ES-I3 (cell line): ENCODE measurements around the gene ISYNA1.
"Not testable (repeated sequence)": the region's sequence is repeated elsewhere in the genome, so short reads cannot be mapped to it uniquely, and the experiment has no call there.

Experiments used
- H3K36me3 ChIP-seq: 2 replicates; pipeline ENCODE4 v1.6.1; 2013; ENCODE audit warnings: mild to moderate bottlenecking, low read length, control low read depth, moderate library complexity; ENCODE audit not compliant: insufficient read depth
- H3K4me1 ChIP-seq: 2 replicates; pipeline ENCODE4 v1.6.1; 2013; ENCODE audit warnings: mild to moderate bottlenecking, control low read depth, low read length; ENCODE audit not compliant: insufficient read depth
- H3K9ac ChIP-seq: 2 replicates; pipeline ENCODE4 v1.6.1; 2013; ENCODE audit warnings: low read depth, mild to moderate bottlenecking, low read length, moderate library complexity
- H3K9me3 ChIP-seq: 2 replicates; pipeline ENCODE4 v1.6.1; 2013; ENCODE audit warnings: mild to moderate bottlenecking, low read length, moderate library complexity; ENCODE audit not compliant: control insufficient read depth, insufficient read depth

Gene ISYNA1

DNA sequence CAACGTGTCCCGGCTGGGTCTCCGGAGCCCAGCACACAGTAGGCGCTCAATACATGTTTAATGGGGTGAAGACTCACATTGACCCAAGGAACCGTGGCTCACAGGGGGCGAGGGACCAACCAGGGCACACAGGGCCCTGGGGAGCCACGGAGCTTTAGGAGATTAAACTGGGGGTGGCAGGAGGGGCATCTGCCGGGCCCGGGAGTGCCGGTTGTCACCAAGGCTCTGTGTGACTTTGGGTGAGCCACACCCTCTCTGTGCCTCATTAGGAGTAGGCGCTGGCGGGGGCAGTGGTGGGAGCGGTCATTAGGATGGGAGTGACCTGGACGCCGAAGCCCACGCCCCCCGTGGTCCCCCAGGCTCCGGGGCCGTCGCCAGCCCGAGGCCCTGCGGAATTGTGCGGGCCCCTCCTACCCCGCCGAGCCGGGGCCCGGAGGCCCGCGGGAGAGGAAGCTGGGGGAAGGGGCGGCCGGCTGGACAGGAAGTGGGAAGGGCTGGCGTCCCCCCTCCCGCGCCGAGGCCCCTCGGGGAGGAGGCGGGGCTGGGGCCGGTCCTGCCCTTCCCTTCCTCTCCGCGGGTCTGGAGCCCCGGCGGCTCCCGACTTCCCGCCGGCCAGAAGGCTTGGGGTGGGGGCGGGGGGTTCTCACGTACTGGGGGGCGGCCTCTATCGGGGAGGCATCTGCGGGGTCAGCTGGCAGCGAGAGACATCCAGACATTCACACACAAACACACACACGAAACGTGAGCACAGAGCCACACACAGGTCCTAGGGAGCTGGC is 20.5 kb downstream of the ISYNA1 start:
- H3K9ac ChIP-seq, result peak overlapping the region; percentile 70
- peaks cover 25% of the 10 kb centered on the region for H3K4me1 ChIP-seq
- no peaks in the 10 kb centered on the region for H3K9me3 ChIP-seq
- H3K36me3 ChIP-seq, result no peaks in the 10 kb centered on the region

- Histone ChIP-seq H3K4me1 (peaks cover 25% of the 10 kb centered on the region), H3K36me3 (no peaks in the 10 kb centered on the region), H3K9ac (peak overlapping the region; percentile 70; the same call in 1 of the 2 replicates), H3K9me3 (no peaks in the 10 kb centered on the region)
Measured at GRCh38 chr19:18416778-18417249, 21.1 kb downstream of the ISYNA1 start.

DNA sequence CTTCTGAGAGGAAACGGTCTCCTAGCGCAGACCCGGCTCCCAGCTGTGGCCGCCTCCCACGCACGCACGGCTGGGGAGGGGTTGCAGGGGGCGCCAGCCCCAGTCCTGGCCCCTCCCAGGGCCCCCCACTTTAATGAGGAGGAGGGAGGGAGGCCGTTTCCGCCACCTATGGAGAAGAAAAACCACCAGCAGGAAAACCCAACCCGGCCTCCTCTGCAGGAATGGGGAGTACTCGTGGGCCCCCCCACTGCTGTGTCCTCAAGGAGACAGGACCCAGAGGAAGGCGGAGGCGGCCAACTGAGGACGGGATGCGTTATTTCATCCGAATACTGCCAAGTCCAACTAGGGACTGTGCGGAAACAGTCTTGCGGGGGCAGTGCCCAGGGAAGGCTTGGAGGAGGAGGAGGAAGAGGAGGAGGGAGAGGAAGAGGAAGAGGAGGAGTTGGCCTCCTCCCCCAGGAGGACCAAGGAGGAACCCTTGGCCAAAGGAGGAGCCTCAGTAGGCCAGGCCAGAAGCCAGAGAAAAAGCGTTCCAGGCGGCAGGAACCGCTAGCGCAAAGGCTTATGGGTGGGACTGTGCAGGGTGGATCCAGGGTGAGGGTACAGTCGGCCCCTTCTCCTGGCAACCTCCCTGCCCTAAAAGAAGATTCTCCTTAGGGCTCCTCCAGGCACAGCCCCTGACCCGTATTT is 22.6 kb downstream of the ISYNA1 start:
- Histone ChIP-seq H3K9ac (no peak overlapping the region), H3K36me3 (no peaks in the 10 kb centered on the region), H3K4me1 (peaks cover 25% of the 10 kb centered on the region), H3K9me3 (no peaks in the 10 kb centered on the region)

- Histone ChIP-seq H3K9me3 (no peaks in the 10 kb centered on the region), H3K9ac (no peak overlapping the region), H3K4me1 (peaks cover 25% of the 10 kb centered on the region), H3K36me3 (no peaks in the 10 kb centered on the region)
Measured at GRCh38 chr19:18414504-18415177, 23.3 kb downstream of the ISYNA1 start.

DNA sequence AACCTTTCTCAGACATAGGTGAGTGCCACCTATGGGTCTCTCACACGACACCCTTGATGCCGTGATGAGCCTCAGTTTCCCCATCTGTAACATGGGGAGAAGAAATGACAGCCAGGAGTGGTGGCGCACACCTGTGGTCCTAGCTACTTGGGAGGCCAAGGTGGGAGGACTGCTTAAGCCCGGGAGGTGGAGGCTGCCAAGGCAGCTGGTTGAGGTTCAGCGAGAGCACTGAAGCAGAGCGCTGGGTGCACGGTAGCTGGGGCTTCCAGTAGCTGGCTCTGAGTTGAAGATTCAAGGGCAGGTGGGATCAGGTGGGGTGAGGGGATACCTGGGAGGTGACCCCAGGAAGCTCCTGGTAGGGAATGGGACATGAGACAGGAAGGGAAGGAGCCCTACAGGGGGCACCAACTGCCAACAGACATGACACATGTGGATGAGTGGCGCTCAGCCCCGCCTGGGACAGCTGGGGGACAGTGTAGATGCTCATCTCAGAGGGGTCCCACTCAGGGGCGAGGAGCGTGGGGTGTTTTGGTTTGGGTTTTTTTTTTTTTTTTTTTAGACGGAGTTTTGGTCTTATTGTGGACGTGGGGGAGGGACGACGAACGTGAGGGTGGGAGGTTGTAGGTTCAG is 25.2 kb downstream of the ISYNA1 start:
- Histone ChIP-seq H3K9ac (no peak overlapping the region), H3K9me3 (no peaks in the 10 kb centered on the region), H3K4me1 (peaks cover 19% of the 10 kb centered on the region), H3K36me3 (no peaks in the 10 kb centered on the region)

DNA sequence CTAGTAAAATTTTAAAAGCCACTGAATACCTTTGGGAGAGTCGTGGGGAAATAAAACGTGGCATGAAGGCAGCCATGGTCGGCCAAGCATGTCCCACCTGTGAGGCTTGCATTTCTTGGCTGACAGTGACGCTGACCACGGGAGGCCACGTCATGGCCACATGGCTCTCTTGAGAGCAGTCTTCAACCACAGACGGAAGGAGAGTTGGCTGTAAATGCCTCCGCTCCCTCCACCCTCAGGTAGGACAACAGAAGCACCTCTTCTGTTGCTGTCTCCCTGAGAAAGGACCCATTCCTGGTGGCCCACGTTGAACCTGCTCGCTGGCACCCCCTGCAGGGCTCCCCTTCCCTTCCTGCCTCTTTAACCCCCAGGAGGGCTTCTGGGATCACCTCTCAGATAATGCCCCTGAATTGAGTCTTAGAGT is 29.9 kb downstream of the ISYNA1 start:
- H3K36me3 ChIP-seq, result no peaks in the 10 kb centered on the region
- no peaks in the 10 kb centered on the region for H3K9me3 ChIP-seq
- H3K4me1 ChIP-seq, result no peaks in the 10 kb centered on the region; the same call in 1 of the 2 replicates
- H3K9ac ChIP-seq, result no peak overlapping the region

GRCh38 chr19:18406749-18407148 is 31.2 kb downstream of the ISYNA1 start:
- no peaks in the 10 kb centered on the region; the same call in 1 of the 2 replicates for H3K4me1 ChIP-seq
- no peaks in the 10 kb centered on the region for H3K9me3 ChIP-seq
- no peak overlapping the region for H3K9ac ChIP-seq
- no peaks in the 10 kb centered on the region for H3K36me3 ChIP-seq

GRCh38 chr19:18405754-18406153 is 32.2 kb downstream of the ISYNA1 start:
- H3K9me3 ChIP-seq, H3K9ac ChIP-seq, H3K36me3 ChIP-seq, H3K4me1 ChIP-seq: not testable (repeated sequence)

DNA sequence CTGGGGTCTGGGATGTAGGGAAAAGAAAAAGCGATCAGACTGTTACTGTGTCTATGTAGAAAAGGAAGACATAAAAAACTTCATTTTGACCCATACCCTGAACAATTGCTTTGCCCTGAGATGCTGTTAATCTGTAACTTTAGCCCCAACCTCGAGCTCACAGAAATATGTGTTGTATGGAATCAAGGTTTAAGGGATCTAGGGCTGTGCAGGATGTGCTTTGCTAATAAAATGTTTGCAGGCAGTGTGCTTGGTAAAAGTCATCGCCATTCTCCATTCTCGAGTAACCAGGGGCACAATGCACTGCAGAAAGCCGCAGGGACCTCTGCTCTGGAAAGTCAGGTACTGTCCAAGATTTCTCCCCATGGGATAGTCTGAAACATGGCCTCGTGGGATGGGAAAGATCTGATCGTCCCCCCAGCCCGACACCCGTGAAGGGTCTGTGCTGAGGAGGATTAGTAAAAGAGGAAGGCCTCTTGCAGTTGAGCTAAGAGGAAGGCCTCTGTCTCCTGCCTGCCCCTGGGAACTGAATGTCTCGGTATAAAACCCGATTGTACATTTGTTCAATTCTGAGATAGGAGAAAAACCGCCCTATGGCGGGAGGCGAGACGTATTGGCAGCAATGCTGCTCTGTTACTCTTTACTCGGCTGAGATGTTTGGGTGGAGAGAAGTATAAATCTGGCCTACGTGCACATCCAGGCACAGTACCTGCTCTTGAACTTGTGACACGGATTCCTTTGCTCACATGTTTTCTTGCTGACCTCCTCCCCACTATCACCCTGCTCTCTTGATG is 35.3 kb downstream of the ISYNA1 start:
- not testable (repeated sequence) for H3K9me3 ChIP-seq, H3K4me1 ChIP-seq, H3K36me3 ChIP-seq, H3K9ac ChIP-seq

DNA sequence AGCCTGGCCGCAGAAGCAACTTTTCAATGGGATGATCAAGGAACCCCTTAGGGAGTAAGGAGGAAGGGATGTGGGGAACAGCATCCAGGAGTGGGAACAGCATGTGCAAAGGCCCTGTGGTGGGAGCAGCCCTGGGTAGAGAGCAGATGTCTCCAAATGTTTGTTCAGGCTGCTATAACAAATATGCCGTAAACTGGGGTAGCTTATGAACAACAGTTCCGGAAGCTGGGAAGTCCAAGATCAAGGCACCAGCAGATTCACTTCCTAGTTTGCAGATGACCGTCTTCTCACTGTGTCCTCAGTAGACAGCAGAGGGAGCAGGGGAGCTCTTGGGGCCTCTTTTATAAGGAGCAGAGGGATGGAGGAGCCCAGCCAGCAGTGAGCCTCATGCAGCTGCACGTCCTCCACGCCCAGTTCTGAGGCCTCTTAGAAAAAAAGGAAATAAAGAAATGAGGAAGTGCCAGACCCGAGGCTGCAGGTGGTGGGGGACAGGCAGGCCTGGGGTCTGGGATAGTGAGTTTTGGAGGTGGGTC is 36.3 kb downstream of the ISYNA1 start:
- Histone ChIP-seq H3K9me3 (no peaks in the 10 kb centered on the region), H3K9ac (no peak overlapping the region), H3K36me3 (no peaks in the 10 kb centered on the region), H3K4me1 (no peaks in the 10 kb centered on the region)

DNA sequence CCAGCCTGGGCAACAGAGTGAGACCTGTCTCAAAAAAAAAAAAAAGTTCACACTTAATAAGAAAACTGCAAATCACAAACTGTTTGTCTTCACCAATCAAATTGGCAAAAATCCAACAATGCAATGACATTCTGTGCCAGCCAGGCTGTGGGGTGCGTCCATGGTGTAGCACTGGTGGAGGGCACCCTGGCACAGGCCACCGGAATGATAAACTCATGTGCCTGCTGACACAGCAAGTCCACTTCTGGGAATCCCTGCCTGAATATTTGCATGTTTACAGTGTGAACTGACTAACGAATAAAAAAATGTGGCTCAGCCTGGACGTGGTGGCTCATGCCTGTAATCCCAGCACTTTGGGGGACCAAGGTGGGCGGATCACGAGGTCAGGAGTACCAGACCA is 38.9 kb downstream of the ISYNA1 start:
- Histone ChIP-seq H3K4me1 (no peaks in the 10 kb centered on the region), H3K36me3 (no peaks in the 10 kb centered on the region), H3K9me3 (no peaks in the 10 kb centered on the region), H3K9ac (no peak overlapping the region)

DNA sequence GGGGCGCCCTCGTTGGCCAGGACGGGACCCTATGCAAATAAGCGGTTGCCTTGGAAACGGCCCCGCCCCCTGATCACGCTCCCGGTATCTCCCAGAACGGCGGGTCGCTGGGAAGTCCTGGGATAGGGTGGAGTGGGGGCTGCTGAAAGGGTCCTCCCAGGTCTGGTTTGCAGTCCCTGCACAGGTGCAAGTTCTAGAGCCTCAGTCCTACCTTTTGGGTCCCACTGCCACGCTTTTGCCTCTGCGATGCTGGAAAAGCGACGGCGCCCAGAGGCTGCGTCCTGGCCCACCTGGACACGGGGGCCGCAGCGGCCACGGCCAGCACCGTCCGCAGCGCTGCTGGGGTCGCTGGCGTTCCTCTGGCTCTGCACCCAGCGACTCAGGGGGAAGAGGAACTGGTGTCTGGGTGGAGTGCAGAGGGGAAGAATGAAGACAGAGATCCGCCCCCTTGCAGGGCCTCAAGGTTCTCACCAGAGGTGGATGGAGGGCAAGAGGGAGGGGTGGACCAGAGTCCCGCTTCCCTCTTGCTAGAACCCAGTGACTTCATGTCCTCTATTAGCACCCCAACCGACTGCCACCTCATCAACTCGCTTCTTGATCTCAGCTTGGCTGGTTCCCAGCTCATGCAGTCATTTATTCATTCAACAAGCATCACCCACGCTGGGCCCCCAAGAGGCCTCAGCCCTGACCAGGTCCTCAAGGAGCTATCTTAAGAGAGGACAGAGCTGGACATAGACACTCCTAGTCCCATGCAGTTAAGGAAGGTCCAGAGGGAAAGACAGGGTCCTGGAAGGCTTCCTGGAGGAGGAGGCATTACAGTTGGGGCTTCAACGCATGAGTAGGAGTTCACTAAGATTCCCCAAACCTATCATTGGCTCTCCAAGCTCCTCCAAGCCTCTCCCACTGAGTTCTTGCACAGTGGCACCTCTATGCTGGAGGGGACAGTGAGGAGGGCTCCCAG is 40.4 kb downstream of the ISYNA1 start, which contains the start of gene LRRC25:
Gene LRRC25 (minus strand): TSS at position 381 of the 961 bp plus-strand sequence. CDS start 659 bp downstream, outside the sequence.
- Histone ChIP-seq H3K9me3 (no peaks in the 10 kb centered on the region), H3K9ac (peak within 1 kb of the TSS; percentile 39; the same call in 1 of the 2 replicates), H3K36me3 (no peaks in the 10 kb centered on the region)

More for the DNA sequence above, 40.4 kb downstream of the ISYNA1 start, which contains the start of gene LRRC25:
- H3K4me1 ChIP-seq, result no peaks in the 10 kb centered on the region
